Muscle of back (tissue), 11 donors: Measurements from ENCODE around the gene UGT1A1. TPM values are rescaled to one million over a fixed set of nuclear protein-coding genes. Genes with fewer than 3 reads are reported as not detected.

ENCODE experiments used
- DNase-seq, 3 donors: peaks; one replicate each; pipeline versions ENCODE4 v3.0.0 to v3.0.0-alpha.2; 2013
- polyA plus RNA-seq, 10 donors: library from polyadenylated mRNA; unstranded; fragments of 120-200 nt; gene quantifications; one replicate each; pipeline ENCODE4 v1.2.1, GENCODE V29; 2013; ENCODE audit not compliant: insufficient read length in 10 of 10

The UGT1A1 gene
- polyA plus RNA-seq, 10 donors = 0.04 to 0.12 (median 0.05) TPM; not detected in 5

- no peak for DNase-seq
Observed at GRCh38 chr2:233756429-233757081, 3.5 kb upstream of the UGT1A1 start.

DNA sequence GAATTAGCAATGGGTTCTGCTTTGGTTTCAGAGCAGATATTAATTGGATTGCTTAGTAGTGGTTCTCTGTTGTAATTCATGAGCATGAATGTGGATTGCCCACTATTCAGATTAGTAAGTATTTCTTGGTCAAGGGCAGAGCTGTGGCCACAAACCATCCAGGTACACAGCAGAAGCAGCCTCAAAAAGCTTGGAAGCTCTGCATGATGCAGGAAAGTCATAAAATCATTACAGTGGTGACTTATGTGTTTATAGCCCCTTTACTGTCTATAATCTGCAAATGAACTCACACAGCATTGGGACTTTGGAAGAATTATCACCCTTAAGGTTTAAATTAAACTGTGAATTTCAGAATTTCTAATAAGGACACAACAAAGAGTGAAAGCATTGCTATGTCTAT lies 1.9 kb upstream of the UGT1A1 start:
- DNase-seq = no peak

DNA sequence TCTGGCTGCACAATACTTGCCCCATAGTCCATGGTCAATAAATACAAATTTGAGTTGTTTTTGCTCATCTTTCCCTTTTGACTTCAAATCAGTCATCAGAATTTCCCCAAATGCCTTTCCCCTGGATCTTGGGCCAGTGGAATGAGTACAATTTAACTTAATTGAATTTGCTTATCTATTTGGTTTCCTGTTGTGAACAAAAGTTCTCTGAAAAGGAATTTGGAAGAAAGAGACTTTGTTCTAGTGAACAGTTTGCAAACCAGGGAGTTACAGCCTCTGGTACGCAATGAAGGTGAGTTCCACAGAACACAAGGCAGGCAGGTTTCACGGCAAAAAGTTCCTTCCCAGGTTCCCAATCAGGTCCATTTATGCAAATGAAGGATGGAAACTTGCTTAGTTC lies 1.2 kb upstream of the UGT1A1 start:
- no peak for DNase-seq

GRCh38 chr2:233761040-233761769 lies 1.1 kb downstream of the UGT1A1 start:
- DNase-seq = no peak

- no peak for DNase-seq
Observed at GRCh38 chr2:233764264-233764663, 4.2 kb downstream of the UGT1A1 start.

- DNase-seq = no peak
Observed at GRCh38 chr2:233764761-233765160, 4.7 kb downstream of the UGT1A1 start.

DNA sequence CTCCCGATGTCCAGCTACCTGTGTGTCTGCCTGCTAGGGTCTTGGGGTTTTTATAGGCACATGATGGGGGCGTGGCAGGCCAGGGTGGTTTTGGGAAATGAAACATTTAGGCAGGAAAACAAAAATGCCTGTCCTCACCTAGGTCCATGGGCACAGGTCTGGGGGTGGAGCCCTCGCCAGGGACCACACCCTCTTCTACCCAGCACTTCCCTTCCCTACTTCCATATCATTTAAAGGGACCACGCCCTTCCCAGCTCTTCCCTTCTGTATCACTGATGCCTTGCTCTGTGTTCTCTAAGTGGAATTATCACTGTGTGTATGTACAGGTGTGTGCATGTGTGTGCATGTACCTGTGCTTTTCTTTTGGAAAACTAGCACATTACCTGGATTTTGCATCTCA lies 6.3 kb downstream of the UGT1A1 start:
- no peak for DNase-seq

DNA sequence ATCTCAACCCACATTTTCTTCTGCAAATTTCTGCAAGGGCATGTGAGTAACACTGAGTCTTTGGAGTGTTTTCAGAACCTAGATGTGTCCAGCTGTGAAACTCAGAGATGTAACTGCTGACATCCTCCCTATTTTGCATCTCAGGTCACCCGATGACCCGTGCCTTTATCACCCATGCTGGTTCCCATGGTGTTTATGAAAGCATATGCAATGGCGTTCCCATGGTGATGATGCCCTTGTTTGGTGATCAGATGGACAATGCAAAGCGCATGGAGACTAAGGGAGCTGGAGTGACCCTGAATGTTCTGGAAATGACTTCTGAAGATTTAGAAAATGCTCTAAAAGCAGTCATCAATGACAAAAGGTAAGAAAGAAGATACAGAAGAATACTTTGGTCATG lies 8.0 kb downstream of the UGT1A1 start:
- DNase-seq = no peak

- DNase-seq = no peak
Observed at GRCh38 chr2:233769260-233769659, 9.2 kb downstream of the UGT1A1 start.

DNA sequence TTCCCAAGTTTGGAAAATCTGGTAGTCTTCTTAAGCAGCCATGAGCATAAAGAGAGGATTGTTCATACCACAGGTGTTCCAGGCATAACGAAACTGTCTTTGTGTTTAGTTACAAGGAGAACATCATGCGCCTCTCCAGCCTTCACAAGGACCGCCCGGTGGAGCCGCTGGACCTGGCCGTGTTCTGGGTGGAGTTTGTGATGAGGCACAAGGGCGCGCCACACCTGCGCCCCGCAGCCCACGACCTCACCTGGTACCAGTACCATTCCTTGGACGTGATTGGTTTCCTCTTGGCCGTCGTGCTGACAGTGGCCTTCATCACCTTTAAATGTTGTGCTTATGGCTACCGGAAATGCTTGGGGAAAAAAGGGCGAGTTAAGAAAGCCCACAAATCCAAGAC lies 12.1 kb downstream of the UGT1A1 start:
- DNase-seq = no peak

DNA sequence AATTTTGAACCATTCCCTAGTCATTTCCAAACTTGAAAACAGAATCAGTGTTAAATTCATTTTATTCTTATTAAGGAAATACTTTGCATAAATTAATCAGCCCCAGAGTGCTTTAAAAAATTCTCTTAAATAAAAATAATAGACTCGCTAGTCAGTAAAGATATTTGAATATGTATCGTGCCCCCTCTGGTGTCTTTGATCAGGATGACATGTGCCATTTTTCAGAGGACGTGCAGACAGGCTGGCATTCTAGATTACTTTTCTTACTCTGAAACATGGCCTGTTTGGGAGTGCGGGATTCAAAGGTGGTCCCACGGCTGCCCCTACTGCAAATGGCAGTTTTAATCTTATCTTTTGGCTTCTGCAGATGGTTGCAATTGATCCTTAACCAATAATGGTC lies 12.5 kb downstream of the UGT1A1 start:
- no peak for DNase-seq

DNA sequence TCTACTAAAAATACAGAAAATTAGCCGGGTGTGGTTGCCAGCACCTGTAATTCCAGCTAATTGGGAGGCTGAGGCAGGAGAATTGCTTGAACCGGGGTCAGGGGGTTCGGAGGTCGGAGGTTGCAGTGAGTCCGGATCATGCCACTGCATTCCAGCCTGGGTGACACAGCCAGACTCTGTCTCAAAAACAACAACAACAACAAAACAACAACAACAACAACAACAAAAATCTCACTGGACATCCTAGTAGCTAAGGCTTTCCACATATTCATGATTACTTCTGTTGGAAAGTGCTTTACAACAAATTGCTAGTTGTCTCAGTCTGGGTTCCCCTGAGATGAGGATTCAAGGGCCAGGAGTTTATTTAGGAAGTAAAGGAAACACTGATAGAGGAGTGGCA lies 13.8 kb downstream of the UGT1A1 start:
- no peak for DNase-seq

DNA sequence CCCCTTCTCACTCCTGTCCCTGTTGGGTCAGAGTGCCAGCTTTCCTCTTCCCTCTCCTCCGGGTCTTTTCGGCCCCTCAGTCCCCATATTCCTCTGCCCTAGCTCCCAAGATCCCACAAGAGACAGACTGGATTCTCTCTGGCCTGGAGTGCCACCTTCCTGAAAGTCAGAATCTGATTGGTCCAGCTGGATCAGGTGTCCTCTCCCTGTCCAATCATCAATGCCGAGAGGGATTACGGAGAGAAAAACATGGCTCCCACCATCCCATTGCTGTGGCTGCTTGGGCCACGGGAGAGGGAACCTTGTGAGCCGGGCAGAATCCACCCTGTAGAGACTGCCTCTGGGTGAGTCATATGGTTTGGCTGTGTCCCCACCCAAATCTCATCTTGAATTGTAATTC lies 15.3 kb downstream of the UGT1A1 start:
- DNase-seq = no peak

- DNase-seq = no peak
Observed at GRCh38 chr2:233778030-233778429, 18.0 kb downstream of the UGT1A1 start, which contains the start of gene MROH2A. Gene MROH2A (plus strand): TSS chr2:233778330. CDS start chr2:233779359, 1,029 bp downstream.

GRCh38 chr2:233779722-233780121 lies 19.7 kb downstream of the UGT1A1 start:
- DNase-seq = no peak

GRCh38 chr2:233780771-233781170 lies 20.7 kb downstream of the UGT1A1 start:
- DNase-seq = no peak

GRCh38 chr2:233789554-233789953 lies 29.5 kb downstream of the UGT1A1 start:
- DNase-seq = no peak

- DNase-seq = no peak
Observed at GRCh38 chr2:233791151-233791882, 31.2 kb downstream of the UGT1A1 start.

GRCh38 chr2:233791883-233792329 lies 31.8 kb downstream of the UGT1A1 start:
- DNase-seq = no peak

- no peak for DNase-seq
Observed at GRCh38 chr2:233792720-233793119, 32.6 kb downstream of the UGT1A1 start.

GRCh38 chr2:233793465-233794127 lies 33.5 kb downstream of the UGT1A1 start:
- DNase-seq = no peak

DNA sequence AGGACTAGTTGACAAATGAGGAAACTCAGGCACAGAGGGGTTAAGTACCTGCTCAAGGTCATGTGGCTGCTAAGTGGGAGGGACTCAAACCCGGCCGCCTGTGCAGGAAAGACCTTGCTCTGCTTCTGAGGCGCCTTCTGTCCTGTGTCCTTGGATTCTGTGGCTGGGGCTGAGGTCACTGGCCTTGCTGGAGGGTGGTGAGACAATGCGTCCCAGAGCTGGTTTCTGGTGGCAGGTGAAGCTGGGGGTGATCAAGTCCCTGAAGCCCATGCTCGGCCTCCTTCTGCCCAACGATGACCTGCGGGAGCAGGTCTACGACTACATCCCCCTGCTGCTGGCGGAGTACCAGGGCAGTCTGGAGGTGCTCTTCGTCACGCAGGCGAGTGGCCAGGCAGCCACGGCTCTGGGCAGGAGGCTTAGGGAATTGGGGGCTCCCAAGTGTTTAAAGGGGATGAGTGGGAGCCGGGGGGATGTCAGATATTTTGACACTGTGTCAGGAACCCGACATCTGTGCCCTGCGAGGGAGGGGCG lies 34.1 kb downstream of the UGT1A1 start:
- DNase-seq = no peak
